GM10847 (cell line): ENCODE measurements around the gene EEFSEC.

Experiments
- POLR2A ChIP-seq: IDR thresholded peaks from 2 replicates; pipeline ENCODE4 v1.6.1; 2011; ENCODE audit not compliant: insufficient read length; ENCODE audit errors: extremely low read depth

Gene EEFSEC

GRCh38 chr3:128378631-128379347 lies 225.5 kb downstream of the EEFSEC start:
- TF ChIP-seq POLR2A: no peak

- TF ChIP-seq POLR2A: no peak
Observed at GRCh38 chr3:128379367-128380160, 226.3 kb downstream of the EEFSEC start.

GRCh38 chr3:128380295-128380694 lies 227.0 kb downstream of the EEFSEC start:
- no peak for TF ChIP-seq POLR2A

DNA sequence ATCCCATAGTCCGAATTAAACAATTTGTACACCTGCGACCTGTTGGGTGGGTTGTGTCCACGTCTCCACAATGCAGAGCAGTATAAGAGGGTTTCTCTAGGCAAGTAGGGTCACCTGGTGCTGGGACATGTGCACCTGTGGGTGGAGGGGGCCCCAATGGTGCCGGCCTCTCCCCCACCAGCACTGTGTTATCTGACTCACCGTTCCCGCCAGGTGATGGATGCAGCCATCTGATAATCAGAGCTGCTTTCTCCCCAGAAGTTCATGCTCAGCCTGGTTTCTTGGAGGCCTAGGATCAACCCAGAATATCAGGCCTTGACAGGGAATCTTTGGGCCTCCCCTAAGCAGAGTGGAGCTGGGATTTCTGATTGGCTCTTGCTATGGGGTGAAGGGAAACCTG lies 227.4 kb downstream of the EEFSEC start:
- TF ChIP-seq POLR2A: no peak

DNA sequence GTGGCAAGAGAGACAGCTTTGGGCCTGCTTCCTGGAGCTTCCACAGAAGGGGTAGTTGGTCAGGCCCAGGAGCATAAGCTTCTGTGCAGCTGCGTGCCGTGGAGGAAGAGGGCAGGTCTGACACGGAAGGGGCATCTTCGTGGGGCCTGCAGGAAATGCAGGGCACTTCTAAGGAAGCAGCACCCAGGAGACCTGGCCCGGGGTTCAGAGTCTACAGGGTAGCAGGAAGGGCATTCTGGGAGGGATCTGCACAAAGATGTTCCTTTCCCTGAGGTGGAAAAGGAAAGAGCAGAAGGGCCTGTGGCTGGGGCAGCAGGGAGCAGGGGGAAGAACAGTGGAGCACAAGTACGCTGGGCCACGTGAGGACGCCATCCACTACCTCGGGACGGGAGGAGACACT lies 228.3 kb downstream of the EEFSEC start:
- TF ChIP-seq POLR2A: no peak

DNA sequence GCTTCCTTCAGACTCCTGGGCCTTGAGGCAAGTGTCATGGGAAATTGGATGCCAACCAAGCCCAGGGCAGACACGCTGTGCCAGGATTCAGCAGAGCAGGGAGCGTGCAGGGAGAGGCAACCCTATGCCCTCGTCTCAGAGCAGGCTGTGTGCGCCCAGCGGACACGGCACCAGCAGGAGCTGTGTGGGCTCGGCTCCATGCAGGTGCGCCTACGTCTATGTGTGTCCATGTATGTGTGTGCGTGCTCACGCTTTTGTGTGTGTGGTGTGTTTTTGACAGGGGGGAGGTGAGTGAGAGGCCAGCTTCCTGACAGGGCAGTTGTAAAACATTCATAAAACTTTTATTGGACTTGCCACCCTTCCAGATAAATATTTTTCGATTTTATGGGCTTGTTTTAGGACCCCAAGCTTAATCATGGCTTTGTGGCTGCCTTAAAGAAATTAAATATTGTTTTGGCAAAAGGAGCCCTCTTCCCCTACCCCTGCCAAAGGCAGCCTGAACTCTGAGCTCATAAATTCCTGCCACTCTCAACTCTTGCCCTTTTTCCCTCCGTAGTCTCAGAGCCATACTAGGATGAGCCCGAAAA lies 229.0 kb downstream of the EEFSEC start:
- TF ChIP-seq POLR2A: no peak

DNA sequence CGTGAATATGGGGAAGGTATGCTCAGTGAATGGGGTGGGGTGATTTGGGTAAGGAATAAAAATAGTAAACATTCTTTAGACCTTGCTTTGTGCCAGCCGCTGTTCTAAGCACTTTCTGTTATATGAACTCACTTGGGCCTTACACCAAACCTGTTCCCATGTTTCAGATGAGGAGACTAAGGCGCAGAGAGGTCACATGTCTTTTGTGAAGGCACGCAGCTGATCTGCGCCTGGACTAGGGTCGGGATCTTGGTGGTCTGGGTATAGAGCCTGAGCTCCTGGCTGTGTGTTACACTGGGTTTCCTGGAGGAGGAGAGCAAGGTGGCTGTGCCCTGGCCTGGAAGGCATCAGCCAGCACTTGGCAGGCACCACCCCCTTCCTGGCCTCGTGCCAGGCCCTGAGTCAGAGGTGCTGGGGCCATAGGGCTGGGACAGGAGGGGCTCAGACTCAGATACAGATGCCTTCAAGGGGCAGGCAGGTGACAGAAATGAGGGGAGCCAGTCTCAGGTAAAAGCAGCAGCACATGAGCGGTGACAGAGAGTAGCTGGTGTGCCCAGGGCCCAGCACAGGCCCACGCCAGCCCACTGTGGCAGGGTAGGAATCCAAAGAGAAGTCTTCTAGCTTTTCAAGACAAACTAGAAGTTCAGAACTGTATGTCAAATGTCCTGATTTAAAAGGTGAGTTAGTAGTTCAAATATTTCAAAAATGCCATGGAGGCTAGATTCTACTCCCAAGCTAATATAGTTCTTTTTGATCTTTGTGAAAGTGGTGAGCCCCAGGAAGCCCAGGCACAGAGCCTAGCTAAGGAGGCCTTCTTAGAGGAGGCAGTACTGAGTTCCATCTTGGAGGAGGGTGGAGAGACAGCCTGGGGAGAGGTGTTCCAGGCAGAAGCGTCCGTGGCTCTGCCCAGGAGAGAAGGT lies 230.3 kb downstream of the EEFSEC start:
- TF ChIP-seq POLR2A: no peak

DNA sequence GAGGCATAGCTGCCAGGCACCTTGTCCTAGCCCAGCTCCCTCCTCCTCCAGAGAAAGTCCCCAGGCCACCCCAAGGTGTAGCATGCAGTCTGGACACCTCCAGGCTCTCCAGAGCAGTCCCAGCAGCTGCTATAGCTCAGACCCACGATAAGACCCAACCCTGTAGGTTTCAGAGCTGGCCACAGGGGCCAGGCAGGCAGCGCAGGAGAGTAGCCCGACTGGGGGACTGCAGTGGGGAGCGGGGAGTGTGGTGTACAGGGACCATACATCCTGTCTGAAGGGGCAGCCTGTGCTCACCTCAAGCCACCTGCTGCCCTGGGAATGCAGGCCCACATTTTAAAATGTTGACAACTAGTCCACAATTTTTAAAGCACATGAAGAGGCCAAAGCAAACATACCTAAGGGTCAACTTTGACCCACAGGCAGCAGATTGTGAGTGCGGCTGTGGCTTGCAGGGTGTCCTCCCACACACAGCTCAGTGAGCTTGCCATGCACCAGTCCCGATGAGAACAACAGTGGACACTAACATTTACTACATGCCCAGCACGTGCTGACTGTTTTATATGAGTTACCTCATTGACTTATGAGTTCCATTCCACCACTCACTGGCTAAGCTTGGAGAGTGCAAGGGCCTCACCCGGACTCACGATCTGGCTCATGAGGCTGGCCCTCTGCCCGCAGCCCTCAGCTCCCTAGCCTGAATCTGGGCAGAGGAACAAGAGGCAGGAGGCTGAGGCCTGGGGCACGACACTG lies 232.0 kb downstream of the EEFSEC start:
- TF ChIP-seq POLR2A: no peak

GRCh38 chr3:128388932-128389331 lies 235.7 kb downstream of the EEFSEC start:
- TF ChIP-seq POLR2A: no peak

DNA sequence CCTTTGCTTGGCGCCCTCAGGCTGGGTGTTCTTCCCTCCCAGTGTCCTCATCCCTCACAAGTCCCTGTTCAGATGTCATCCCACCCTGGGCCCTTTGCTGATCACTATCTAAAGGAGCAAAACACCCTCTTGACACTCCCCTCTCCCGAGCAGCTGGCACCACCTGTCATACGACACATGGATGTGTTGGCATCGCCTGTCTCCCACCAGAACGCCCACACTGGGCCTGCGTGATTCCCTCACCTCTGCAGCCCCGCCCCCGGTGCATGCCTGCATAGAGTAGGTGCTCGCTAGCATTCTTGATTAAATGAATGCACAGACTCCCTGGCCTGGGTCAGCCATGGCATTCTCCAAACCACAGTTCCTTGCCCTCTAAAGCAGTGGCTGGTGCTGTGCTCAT lies 237.6 kb downstream of the EEFSEC start:
- TF ChIP-seq POLR2A: no peak

DNA sequence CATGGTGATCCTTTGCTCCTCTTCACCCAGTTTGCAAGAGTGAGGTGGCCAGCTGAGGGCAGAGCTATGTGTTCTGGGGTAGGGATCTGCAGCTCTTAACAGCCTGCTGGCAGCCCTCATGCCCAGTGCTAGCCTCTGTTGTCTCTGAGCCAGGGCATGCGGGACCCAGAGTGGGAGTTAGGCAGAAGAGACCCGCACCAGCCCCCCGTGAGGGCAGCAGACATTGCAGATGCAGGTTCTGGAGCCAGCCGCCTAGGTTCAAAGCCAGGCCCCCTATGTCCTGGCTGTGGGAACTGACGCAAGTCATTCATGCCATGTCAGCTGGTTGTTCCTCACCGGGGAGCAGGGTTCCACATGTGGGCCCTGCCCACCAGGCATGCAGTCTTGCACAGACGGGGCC lies 238.7 kb downstream of the EEFSEC start:
- no peak for TF ChIP-seq POLR2A

- TF ChIP-seq POLR2A: no peak
Observed at GRCh38 chr3:128392818-128393544, 239.7 kb downstream of the EEFSEC start.

DNA sequence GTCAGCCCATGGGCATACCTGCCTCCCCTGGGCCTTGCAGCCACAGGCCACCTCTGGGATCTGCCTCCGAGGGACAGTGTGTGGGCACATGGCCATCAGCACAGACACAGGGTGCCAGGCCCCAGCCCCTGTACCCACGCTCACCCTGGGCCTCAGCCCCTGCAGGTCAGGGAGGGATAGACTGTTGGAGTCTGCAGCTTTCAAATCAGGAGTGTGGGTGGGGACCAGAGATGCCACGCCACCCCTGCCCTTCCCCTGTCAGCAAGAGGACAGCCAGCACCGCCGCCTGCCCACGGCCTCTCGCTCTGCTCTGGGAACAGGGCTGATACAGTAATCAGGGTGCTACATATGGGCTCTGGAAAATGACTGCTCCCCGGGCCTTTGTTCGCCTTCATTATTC lies 240.8 kb downstream of the EEFSEC start:
- TF ChIP-seq POLR2A: no peak

DNA sequence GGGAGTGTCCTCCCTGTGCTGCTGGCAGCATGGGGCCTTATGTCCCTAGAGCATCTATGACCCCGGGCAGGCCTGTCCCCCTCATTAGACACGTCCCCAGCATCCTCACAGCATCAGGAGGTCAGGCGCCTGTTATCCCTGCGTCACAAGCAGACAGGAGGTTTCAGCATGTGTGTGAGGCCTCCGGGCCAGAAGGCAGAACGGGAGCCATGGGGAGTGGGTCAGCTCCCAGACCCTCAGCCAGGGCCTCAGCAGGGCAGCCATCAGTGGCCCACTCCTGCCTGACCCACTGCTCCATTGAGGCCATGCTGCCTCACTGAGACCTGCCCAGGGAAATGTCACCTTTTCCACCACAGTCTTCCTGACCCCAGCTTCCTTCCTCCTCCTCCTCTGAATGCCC lies 241.8 kb downstream of the EEFSEC start:
- TF ChIP-seq POLR2A: no peak
